SKM-1 (cell line): ENCODE data around the gene EXOC3.
A peak's percentile ranks its signal among the peaks of the same experiment; 100 is the strongest.
"Not testable (repeated sequence)": the region's sequence is repeated elsewhere in the genome, so short reads cannot be mapped to it uniquely, and the experiment has no call there.

ENCODE experiments used
- DNase-seq: peaks from one replicate; lab custom pipeline; 2025; ENCODE audit not compliant: unreplicated experiment; lab: John Stamatoyannopoulos, UW

Gene EXOC3

GRCh38 chr5:406041-406440, 36.9 kb upstream of the EXOC3 start:
- no peak for DNase-seq

GRCh38 chr5:407051-407450, 35.9 kb upstream of the EXOC3 start:
- no peak for DNase-seq

- no peak for DNase-seq
Observed at GRCh38 chr5:407801-408268, 35.1 kb upstream of the EXOC3 start.

GRCh38 chr5:410911-411517, 32.0 kb upstream of the EXOC3 start:
- no peak for DNase-seq

- no peak for DNase-seq
Observed at GRCh38 chr5:411728-412127, 31.2 kb upstream of the EXOC3 start.

- not testable (repeated sequence) for DNase-seq
Observed at GRCh38 chr5:414991-415927, 27.7 kb upstream of the EXOC3 start.

- DNase-seq = no peak
Observed at GRCh38 chr5:415928-416635, 26.9 kb upstream of the EXOC3 start.

GRCh38 chr5:416636-416960, 26.4 kb upstream of the EXOC3 start:
- DNase-seq = no peak

- no peak for DNase-seq
Observed at GRCh38 chr5:417301-418161, 25.4 kb upstream of the EXOC3 start.

- DNase-seq = peak; percentile 42
Observed at GRCh38 chr5:418162-419121, 24.5 kb upstream of the EXOC3 start.

- no peak for DNase-seq
Observed at GRCh38 chr5:419970-420369, 23.0 kb upstream of the EXOC3 start.

GRCh38 chr5:420632-421286, 22.2 kb upstream of the EXOC3 start:
- DNase-seq = no peak

- DNase-seq = no peak
Observed at GRCh38 chr5:421287-421880, 21.6 kb upstream of the EXOC3 start.

GRCh38 chr5:421901-422300, 21.1 kb upstream of the EXOC3 start:
- DNase-seq = no peak

- no peak for DNase-seq
Observed at GRCh38 chr5:422323-423232, 20.4 kb upstream of the EXOC3 start.

- DNase-seq = no peak
Observed at GRCh38 chr5:423233-423565, 19.8 kb upstream of the EXOC3 start.

GRCh38 chr5:423626-424261, 19.2 kb upstream of the EXOC3 start:
- no peak for DNase-seq
